Heart left ventricle (tissue), 16 donors: ENCODE results near the gene YWHAE. TPM values are rescaled to one million over a fixed set of nuclear protein-coding genes. Genes with fewer than 3 reads are reported as not detected.
A peak's percentile ranks its signal among the peaks of the same experiment; 100 is the strongest.

Source experiments
- ATAC-seq, 4 donors: fragments of 200-7000 bp; cut with Tn5 transposase; one replicate each; pipeline ENCODE4 v1.9.1; 2020 to 2022; ENCODE audit warnings: moderate library complexity in 4 of 4, mild to moderate bottlenecking in 3 of 4, moderate number of reproducible peaks in 1 of 4
- DNase-seq, 5 donors: peaks; one replicate each; pipeline ENCODE4 v3.0.0-alpha.2; 2020
- H3K27ac ChIP-seq, 12 donors: fragments of 200-600 bp; sonication (generic) in 4 of 12; one replicate each; pipeline versions ENCODE4 v1.5.0 to v1.8.0; 2016 to 2022; ENCODE audit warnings: mild to moderate bottlenecking in 2 of 12
- H3K27me3 ChIP-seq, 9 donors: fragments of 200-600 bp; sonication (generic) in 2 of 9; one replicate each; pipeline versions ENCODE4 v1.5.1 to v1.8.0; 2016 to 2022; ENCODE audit warnings: mild to moderate bottlenecking in 3 of 9
- H3K36me3 ChIP-seq, 9 donors: fragments of 200-600 bp; sonication (generic) in 2 of 9; one replicate each; pipeline versions ENCODE4 v1.5.0 to v1.8.0; 2018 to 2022; ENCODE audit warnings: mild to moderate bottlenecking in 2 of 9
- H3K4me1 ChIP-seq, 12 donors: fragments of 200-600 bp; sonication (generic) in 4 of 12; one replicate each; pipeline versions ENCODE4 v1.5.0 to v1.8.0; 2016 to 2022; ENCODE audit warnings: mild to moderate bottlenecking in 3 of 12
- H3K4me3 ChIP-seq, 12 donors: fragments of 200-600 bp; sonication (generic) in 4 of 12; one replicate each; pipeline versions ENCODE4 v1.5.0 to v1.8.0; 2017 to 2022; ENCODE audit warnings: mild to moderate bottlenecking in 9 of 12, moderate library complexity in 4 of 12
- H3K9me3 ChIP-seq, 12 donors: fragments of 200-600 bp; sonication (generic) in 4 of 12; one replicate each; pipeline versions ENCODE4 v1.5.0 to v1.8.0; 2016 to 2022; ENCODE audit warnings: mild to moderate bottlenecking in 1 of 12
- CTCF ChIP-seq, 12 donors: fragments of 200-600 bp; sonication (generic) in 4 of 12; IDR thresholded peaks; one replicate each; pipeline versions ENCODE4 v1.5.0 to v1.8.0; 2018 to 2022; ENCODE audit warnings: antibody characterized with exemption in 12 of 12, mild to moderate bottlenecking in 5 of 12
- POLR2A ChIP-seq, 2 donors: fragments of 450-650 bp; IDR thresholded peaks; one replicate each; pipeline ENCODE4 v1.6.1; 2017; ENCODE audit warnings: antibody characterized with exemption in 2 of 2, mild to moderate bottlenecking in 2 of 2, moderate library complexity in 2 of 2
- WGBS, 4 donors: extraction: QIAGEN DNeasy Blood & Tissue Kit in 2 of 4; methylation state at CpG; one replicate each; pipeline versions ENCODE4 v1.1.5 to v1.1.7; 2013 to 2018; 5-methylcytosine and 5-hydroxymethylcytosine counted together
- intact Hi-C, 10 donors: fragments of 100-400 bp; cut with DNase I; formaldehyde crosslinking; loops; one replicate each; pipeline versions ENCODE4 v1.11.1 to v1.14.2; 2022
- polyA plus RNA-seq, 2 donors: library from polyadenylated mRNA; stranded (reverse); fragments of 200-250 nt; gene quantifications; one replicate each; pipeline ENCODE4 v1.2.3, GENCODE V29; 2013
- total RNA-seq, 9 donors: library from RNA; depleted of rRNA in 2 of 9; stranded (reverse); fragments of >200 nt in 2 of 9; fragmentation: NEBNext Ultra II Directional in 3 of 9; extraction: Animal tissue kit (Norgen Biotek cat#: 25700) in 3 of 9; gene quantifications; one replicate each; pipeline versions ENCODE4 v1.1.0 to v1.2.4, GENCODE V29; 2016 to 2023
- donor health status: ischemic (EF 13 %, LVEDD 7.1; RV severe dilation, severe dysfunction).
- donor health status: healthy with polysubstance abuse.
- donor health status: DM: no; HTN: yes; CAD: no.
- donor health status: DM: no; HTN: no; CAD: no.
- donor health status: ischemic (EF 25% LVEDD 6.9; RV normal size, moderate dysfunction).
- donor health status: ischemic (EF 25% LVEDD 5.7; RV mildly dilated, moderate dysfunction).
- donor health status: healthy.
- donor health status: DM: yes; HTN: yes; CAD: no.
- donor health status: ischemic (EF 35%, LVEDD 5.7; RV mildly dilated, moderate dysfunction).
- donor health status: nonischemic (EF 11% LVEDD 7.7; RV severe dilation, severe dysfunction).
- donor health status: DM: yes; HTN: yes; CAD: no.
- donor health status: PGD.
- donor health status: ischemic (EF 29% LVEDD 5.4; RV normal size, mild dysfunction).
- donor health status: nonischemic (EF 23%, LVEDD 6.1; RV moderate dilation, normal function).

The YWHAE gene
- total and polyA plus RNA-seq, 11 donors: 401 to 1,150 (median 618) TPM

- Histone ChIP-seq H3K4me3 (no peak overlapping the region), H3K9me3 (no peaks in the 10 kb centered on the region), H3K36me3 (peaks cover 0 to 27% (median 10%) of the 10 kb centered on the region in 9 donors), H3K27ac (peak overlapping the region in 1 of 12 donors; percentile 59), H3K4me1 (peaks cover 3 to 94% (median 79%) of the 10 kb centered on the region in 12 donors), H3K27me3 (no peaks in the 10 kb centered on the region)
- TF ChIP-seq CTCF (IDR thresholded peaks at IDR 0.05) (no peak), POLR2A (IDR thresholded peaks at IDR 0.05) (no peak)
- no peak for DNase-seq
- intact Hi-C loops: loop anchor here in 1 of 10 donors (5.0 kb wide), 1 partner anchor 74 kb away; no protein-coding TSS in a partner anchor
- peak in 1 of 4 donors; percentile 25 for ATAC-seq
- WGBS, 4 donors: 56 to 64% (median 58%) methylated on average over 9 of the region's 9 CpGs
These were observed 26.2 kb downstream of the YWHAE start for GRCh38 chr17:1373707-1374237.

- H3K27ac ChIP-seq: peak overlapping the region in 1 of 12 donors; percentile 41
These were observed 27.4 kb downstream of the YWHAE start for GRCh38 chr17:1372618-1373017.

GRCh38 chr17:1371893-1372590 is 28.0 kb downstream of the YWHAE start:
- ATAC-seq (no peak), DNase-seq (no peak)
- Histone ChIP-seq H3K4me3 (no peak overlapping the region), H3K4me1 (peaks cover 0 to 93% (median 77%) of the 10 kb centered on the region in 12 donors), H3K27me3 (no peaks in the 10 kb centered on the region), H3K36me3 (peaks cover 0 to 23% (median 10%) of the 10 kb centered on the region in 9 donors), H3K9me3 (no peaks in the 10 kb centered on the region), H3K27ac (peak overlapping the region in 2 of 12 donors; percentile 5 to 41)
- TF ChIP-seq CTCF (IDR thresholded peaks at IDR 0.05) (no peak), POLR2A (IDR thresholded peaks at IDR 0.05) (no peak)
- intact Hi-C loops: loop anchor here in 1 of 10 donors (5.0 kb wide), 1 partner anchor 75 kb away; no protein-coding TSS in a partner anchor
- whole genome bisulfite sequencing, 4 donors: 75 to 85% (median 80%) methylated on average over 17 of the region's 17 CpGs

More at GRCh38 chr17:1372618-1373017, 27.4 kb downstream of the YWHAE start:
- intact Hi-C loops: loop anchor here in 1 of 10 donors (5.0 kb wide), 1 partner anchor 75 kb away; no protein-coding TSS in a partner anchor
- Histone ChIP-seq H3K4me3 (no peak overlapping the region), H3K36me3 (peaks cover 0 to 23% (median 10%) of the 10 kb centered on the region in 9 donors), H3K4me1 (peaks cover 3 to 94% (median 77%) of the 10 kb centered on the region in 12 donors), H3K9me3 (no peaks in the 10 kb centered on the region), H3K27me3 (no peaks in the 10 kb centered on the region)
- DNase-seq (no peak), ATAC-seq (no peak)
- TF ChIP-seq POLR2A (IDR thresholded peaks at IDR 0.05) (no peak), CTCF (IDR thresholded peaks at IDR 0.05) (no peak)
- 80 to 89% (median 88%) methylated on average over 7 of the region's 7 CpGs for WGBS, 4 donors

- no peak overlapping the region for H3K4me3 ChIP-seq
- H3K27me3 ChIP-seq: no peaks in the 10 kb centered on the region
- no peak for ATAC-seq
- WGBS, 4 donors: 56 to 66% (median 60%) methylated on average over 4 of the region's 4 CpGs
- peak overlapping the region in 1 of 12 donors; percentile 35 for H3K27ac ChIP-seq
- TF ChIP-seq CTCF (IDR thresholded peaks at IDR 0.05) (no peak), POLR2A (IDR thresholded peaks at IDR 0.05) (no peak)
- H3K36me3 ChIP-seq: peaks cover 0 to 34% (median 24%) of the 10 kb centered on the region in 9 donors
- peaks cover 12 to 88% (median 68%) of the 10 kb centered on the region in 12 donors for H3K4me1 ChIP-seq
- no peak for DNase-seq
- intact Hi-C loops: loop anchor here in 9 of 10 donors (5.0 to 10.0 kb wide), 9 partner anchors 46 to 266 kb away; partner anchors contain the start of genes CRK (in 3 of the 9), INPP5K (in 3 of the 9) and SLC43A2 (in 1 of the 9)
- no peaks in the 10 kb centered on the region for H3K9me3 ChIP-seq
These were observed 31.4 kb downstream of the YWHAE start for GRCh38 chr17:1368588-1368987.
